ENCODE measurements around the gene SATB1.

DNA sequence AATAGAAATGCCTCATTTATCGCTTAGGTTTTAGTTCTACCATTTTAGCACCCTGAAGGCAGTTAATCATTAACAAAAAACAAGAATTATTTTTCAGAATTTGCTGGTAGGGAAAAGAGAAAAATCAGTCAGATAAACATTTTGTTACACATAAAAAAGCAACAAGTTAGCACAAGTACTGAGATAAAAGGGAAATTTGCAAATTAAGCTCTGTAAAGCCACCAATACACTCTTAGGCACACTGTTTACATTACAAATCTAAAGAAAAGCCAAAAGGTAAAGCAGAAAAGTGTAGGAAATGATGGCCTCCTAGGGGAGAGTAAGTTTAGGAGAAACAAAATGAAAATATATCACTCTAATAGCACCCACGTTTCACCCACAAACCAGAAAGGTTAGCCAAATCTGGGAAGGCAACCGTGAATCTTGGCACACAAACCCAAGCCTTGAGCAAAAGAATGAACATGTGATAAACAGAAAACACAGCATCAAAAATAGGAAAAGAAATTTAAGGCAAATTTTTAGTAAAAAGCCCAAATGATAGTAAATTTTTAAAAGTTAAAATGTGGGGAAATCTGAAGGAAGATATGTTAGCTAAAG lies 1.6 kb upstream of the SATB1 start:
- TF ChIP-seq, protein P1, sequence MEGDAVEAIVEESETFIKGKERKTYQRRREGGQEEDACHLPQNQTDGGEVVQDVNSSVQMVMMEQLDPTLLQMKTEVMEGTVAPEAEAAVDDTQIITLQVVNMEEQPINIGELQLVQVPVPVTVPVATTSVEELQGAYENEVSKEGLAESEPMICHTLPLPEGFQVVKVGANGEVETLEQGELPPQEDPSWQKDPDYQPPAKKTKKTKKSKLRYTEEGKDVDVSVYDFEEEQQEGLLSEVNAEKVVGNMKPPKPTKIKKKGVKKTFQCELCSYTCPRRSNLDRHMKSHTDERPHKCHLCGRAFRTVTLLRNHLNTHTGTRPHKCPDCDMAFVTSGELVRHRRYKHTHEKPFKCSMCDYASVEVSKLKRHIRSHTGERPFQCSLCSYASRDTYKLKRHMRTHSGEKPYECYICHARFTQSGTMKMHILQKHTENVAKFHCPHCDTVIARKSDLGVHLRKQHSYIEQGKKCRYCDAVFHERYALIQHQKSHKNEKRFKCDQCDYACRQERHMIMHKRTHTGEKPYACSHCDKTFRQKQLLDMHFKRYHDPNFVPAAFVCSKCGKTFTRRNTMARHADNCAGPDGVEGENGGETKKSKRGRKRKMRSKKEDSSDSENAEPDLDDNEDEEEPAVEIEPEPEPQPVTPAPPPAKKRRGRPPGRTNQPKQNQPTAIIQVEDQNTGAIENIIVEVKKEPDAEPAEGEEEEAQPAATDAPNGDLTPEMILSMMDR (conservative IDR thresholded peaks at IDR 0.05; ENCODE audit: low read depth, low read length), result no peak
- no peak for TF ChIP-seq EZH2 (IDR thresholded peaks at IDR 0.05; ENCODE audit: low read length, unreplicated experiment)
